Measurements from ENCODE around the gene SCGB1A1.

SCGB1A1 gene

GRCh38 chr11:62457478-62457877 is 38.6 kb downstream of the SCGB1A1 start:
- Mint-ChIP-seq H3K4me3 (no peak overlapping the region), H3K4me1 (ENCODE audit: low read depth) (peaks cover 2% of the 10 kb centered on the region), H3K9me3 (no peaks in the 10 kb centered on the region), H3K36me3 (ENCODE audit: low read depth) (no peaks in the 10 kb centered on the region), H3K27ac (no peak overlapping the region), H3K27me3 (ENCODE audit: low read depth) (no peaks in the 10 kb centered on the region)
- DNase-seq (ENCODE audit: low spot score), result no peak

GRCh38 chr11:62458212-62459002 is 39.6 kb downstream of the SCGB1A1 start:
- Mint-ChIP-seq H3K4me1 (ENCODE audit: low read depth) (peaks cover 4% of the 10 kb centered on the region), H3K4me3 (no peak overlapping the region), H3K36me3 (ENCODE audit: low read depth) (no peaks in the 10 kb centered on the region), H3K27ac (no peak overlapping the region), H3K27me3 (ENCODE audit: low read depth) (no peaks in the 10 kb centered on the region), H3K9me3 (no peaks in the 10 kb centered on the region)
- DNase-seq (ENCODE audit: low spot score), result no peak

GRCh38 chr11:62459080-62459479 is 40.2 kb downstream of the SCGB1A1 start:
- H3K4me3 Mint-ChIP-seq, result no peak overlapping the region
- no peaks in the 10 kb centered on the region for H3K27me3 Mint-ChIP-seq (ENCODE audit: low read depth)
- H3K36me3 Mint-ChIP-seq (ENCODE audit: low read depth), result no peaks in the 10 kb centered on the region
- no peak overlapping the region for H3K27ac Mint-ChIP-seq
- H3K4me1 Mint-ChIP-seq (ENCODE audit: low read depth), result peaks cover 6% of the 10 kb centered on the region
- no peak for DNase-seq (ENCODE audit: low spot score)
- no peaks in the 10 kb centered on the region for H3K9me3 Mint-ChIP-seq

- Mint-ChIP-seq H3K9me3 (no peaks in the 10 kb centered on the region), H3K27ac (no peak overlapping the region), H3K27me3 (ENCODE audit: low read depth) (no peaks in the 10 kb centered on the region), H3K36me3 (ENCODE audit: low read depth) (no peaks in the 10 kb centered on the region), H3K4me1 (ENCODE audit: low read depth) (peaks cover 6% of the 10 kb centered on the region), H3K4me3 (no peak overlapping the region)
- DNase-seq (ENCODE audit: low spot score), result no peak
These were observed 43.1 kb downstream of the SCGB1A1 start for GRCh38 chr11:62461740-62462507.

GRCh38 chr11:62462508-62462892 is 43.7 kb downstream of the SCGB1A1 start:
- Mint-ChIP-seq H3K36me3 (ENCODE audit: low read depth) (no peaks in the 10 kb centered on the region), H3K27me3 (ENCODE audit: low read depth) (no peaks in the 10 kb centered on the region)

GRCh38 chr11:62463121-62463542 is 44.3 kb downstream of the SCGB1A1 start:
- H3K4me3 Mint-ChIP-seq, result no peak overlapping the region
- H3K27ac Mint-ChIP-seq, result peak overlapping the region; percentile 24
- no peak for DNase-seq (ENCODE audit: low spot score)
- H3K27me3 Mint-ChIP-seq (ENCODE audit: low read depth), result no peaks in the 10 kb centered on the region
- no peaks in the 10 kb centered on the region for H3K36me3 Mint-ChIP-seq (ENCODE audit: low read depth)
- peaks cover 6% of the 10 kb centered on the region for H3K4me1 Mint-ChIP-seq (ENCODE audit: low read depth)
- H3K9me3 Mint-ChIP-seq, result no peaks in the 10 kb centered on the region

More at GRCh38 chr11:62462508-62462892, 43.7 kb downstream of the SCGB1A1 start:
- Mint-ChIP-seq H3K4me1 (ENCODE audit: low read depth) (peaks cover 6% of the 10 kb centered on the region), H3K9me3 (no peaks in the 10 kb centered on the region), H3K27ac (no peak overlapping the region), H3K4me3 (no peak overlapping the region)
- DNase-seq (ENCODE audit: low spot score), result no peak

- Mint-ChIP-seq H3K27me3 (ENCODE audit: low read depth) (no peaks in the 10 kb centered on the region), H3K4me1 (ENCODE audit: low read depth) (peaks cover 6% of the 10 kb centered on the region), H3K27ac (no peak overlapping the region), H3K9me3 (no peaks in the 10 kb centered on the region), H3K36me3 (ENCODE audit: low read depth) (no peaks in the 10 kb centered on the region), H3K4me3 (no peak overlapping the region)
- DNase-seq (ENCODE audit: low spot score), result no peak
These were observed 45.8 kb downstream of the SCGB1A1 start for GRCh38 chr11:62464655-62465054.

GRCh38 chr11:62466444-62466843 is 47.6 kb downstream of the SCGB1A1 start:
- H3K36me3 Mint-ChIP-seq (ENCODE audit: low read depth), result no peaks in the 10 kb centered on the region
- H3K27me3 Mint-ChIP-seq (ENCODE audit: low read depth), result no peaks in the 10 kb centered on the region
- peaks cover 6% of the 10 kb centered on the region for H3K4me1 Mint-ChIP-seq (ENCODE audit: low read depth)
- no peak overlapping the region for H3K4me3 Mint-ChIP-seq
- H3K27ac Mint-ChIP-seq, result no peak overlapping the region
- no peaks in the 10 kb centered on the region for H3K9me3 Mint-ChIP-seq
- DNase-seq (ENCODE audit: low spot score), result no peak

- Mint-ChIP-seq H3K27me3 (ENCODE audit: low read depth) (no peaks in the 10 kb centered on the region), H3K4me1 (ENCODE audit: low read depth) (peaks cover 6% of the 10 kb centered on the region), H3K36me3 (ENCODE audit: low read depth) (no peaks in the 10 kb centered on the region), H3K27ac (peak overlapping the region; percentile 24), H3K4me3 (no peak overlapping the region), H3K9me3 (no peaks in the 10 kb centered on the region)
- DNase-seq (ENCODE audit: low spot score), result no peak
These were observed 49.7 kb downstream of the SCGB1A1 start for GRCh38 chr11:62468577-62468976.

- no peaks in the 10 kb centered on the region for H3K36me3 Mint-ChIP-seq (ENCODE audit: low read depth)
- H3K4me3 Mint-ChIP-seq, result no peak overlapping the region
- no peak overlapping the region for H3K27ac Mint-ChIP-seq
- peaks cover 6% of the 10 kb centered on the region for H3K4me1 Mint-ChIP-seq (ENCODE audit: low read depth)
- no peaks in the 10 kb centered on the region for H3K27me3 Mint-ChIP-seq (ENCODE audit: low read depth)
- no peaks in the 10 kb centered on the region for H3K9me3 Mint-ChIP-seq
- no peak for DNase-seq (ENCODE audit: low spot score)
These were observed 52.8 kb downstream of the SCGB1A1 start for GRCh38 chr11:62471603-62472002.

GRCh38 chr11:62472063-62472884 is 53.4 kb downstream of the SCGB1A1 start:
- Mint-ChIP-seq H3K4me1 (ENCODE audit: low read depth) (peaks cover 6% of the 10 kb centered on the region), H3K36me3 (ENCODE audit: low read depth) (no peaks in the 10 kb centered on the region), H3K27ac (no peak overlapping the region), H3K27me3 (ENCODE audit: low read depth) (no peaks in the 10 kb centered on the region), H3K4me3 (no peak overlapping the region), H3K9me3 (no peaks in the 10 kb centered on the region)
- no peak for DNase-seq (ENCODE audit: low spot score)
